Measurements from ENCODE around the gene LINC01488.

GRCh38 chr11:69535908-69536307 is 54.4 kb downstream of the LINC01488 start:
- no peak for TF ChIP-seq CTCF (conservative IDR thresholded peaks at IDR 0.05)
- no peak for TF ChIP-seq EZH2 (IDR thresholded peaks at IDR 0.05; ENCODE audit: low read depth)

Data from PC-9 (cell line).